ENCODE measurements around the gene WFIKKN1. TPM values are rescaled to one million over a fixed set of nuclear protein-coding genes. Genes with fewer than 3 reads are reported as not detected.
A peak's percentile ranks its signal among the peaks of the same experiment; 100 is the strongest.

Gene WFIKKN1
- total RNA-seq, 4 donors from 2014 or later = 0.26 to 1.4 (median 0.76) TPM; not detected in 1

DNA sequence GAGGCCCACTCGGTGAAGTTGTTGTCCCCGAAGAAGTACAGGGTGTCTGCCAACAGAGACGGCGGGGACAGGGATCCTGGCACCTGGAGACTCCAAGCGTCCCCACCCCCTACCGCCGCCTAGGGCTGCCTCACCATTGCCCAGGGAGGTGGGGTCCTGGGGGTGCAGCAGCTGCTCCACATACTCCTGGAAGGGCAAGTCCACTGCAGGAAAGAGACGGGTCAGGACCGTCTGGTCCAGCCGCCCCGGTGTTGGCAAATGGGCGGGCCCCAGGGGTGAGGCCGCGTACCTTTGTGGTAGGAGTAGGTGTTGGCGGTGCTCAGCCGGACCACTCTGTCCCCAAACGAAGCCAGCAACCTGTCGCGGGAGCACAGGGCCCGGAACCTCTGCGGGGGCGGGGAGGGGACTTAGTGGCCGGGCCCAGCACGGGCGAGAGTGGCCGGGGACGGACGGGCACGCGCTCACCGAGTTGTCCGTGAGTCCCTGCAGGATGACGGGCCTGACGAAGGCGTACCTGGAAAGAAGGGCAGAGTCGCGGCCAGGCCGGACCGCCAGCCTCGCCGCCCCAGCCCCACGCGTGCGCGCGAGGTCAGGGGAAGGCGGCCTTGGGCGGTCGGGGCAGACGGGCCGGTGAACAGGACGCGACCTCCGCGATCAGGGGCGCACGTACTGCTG is 52.7 kb downstream of the WFIKKN1 start:
- H3K36me3 ChIP-seq = no peaks in the 10 kb centered on the region
- no peaks in the 10 kb centered on the region for H3K9me3 ChIP-seq
- H3K27me3 ChIP-seq = no peaks in the 10 kb centered on the region
- TF ChIP-seq, protein P1, sequence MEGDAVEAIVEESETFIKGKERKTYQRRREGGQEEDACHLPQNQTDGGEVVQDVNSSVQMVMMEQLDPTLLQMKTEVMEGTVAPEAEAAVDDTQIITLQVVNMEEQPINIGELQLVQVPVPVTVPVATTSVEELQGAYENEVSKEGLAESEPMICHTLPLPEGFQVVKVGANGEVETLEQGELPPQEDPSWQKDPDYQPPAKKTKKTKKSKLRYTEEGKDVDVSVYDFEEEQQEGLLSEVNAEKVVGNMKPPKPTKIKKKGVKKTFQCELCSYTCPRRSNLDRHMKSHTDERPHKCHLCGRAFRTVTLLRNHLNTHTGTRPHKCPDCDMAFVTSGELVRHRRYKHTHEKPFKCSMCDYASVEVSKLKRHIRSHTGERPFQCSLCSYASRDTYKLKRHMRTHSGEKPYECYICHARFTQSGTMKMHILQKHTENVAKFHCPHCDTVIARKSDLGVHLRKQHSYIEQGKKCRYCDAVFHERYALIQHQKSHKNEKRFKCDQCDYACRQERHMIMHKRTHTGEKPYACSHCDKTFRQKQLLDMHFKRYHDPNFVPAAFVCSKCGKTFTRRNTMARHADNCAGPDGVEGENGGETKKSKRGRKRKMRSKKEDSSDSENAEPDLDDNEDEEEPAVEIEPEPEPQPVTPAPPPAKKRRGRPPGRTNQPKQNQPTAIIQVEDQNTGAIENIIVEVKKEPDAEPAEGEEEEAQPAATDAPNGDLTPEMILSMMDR (IDR thresholded peaks at IDR 0.05) = no peak
- no peak for TF ChIP-seq POLR2A (IDR thresholded peaks at IDR 0.05)
- H3K4me3 ChIP-seq = peak overlapping the region; percentile 46 to 48
- peak overlapping the region; percentile 34 to 70 for H3K27ac ChIP-seq
- DNase-seq = peak in 1 of 2 donors; percentile 27
- H3K4me1 ChIP-seq = peaks cover 0 to 30% of the 10 kb centered on the region in 2 donors
- intact Hi-C loops (cut with DNase I; ENCODE audit: low total_unique reads) = no loop called here

Other genes starting within 250 kb of the WFIKKN1 start
- 10 to 100 TPM; 10.6 to 36.2 (median 12.8) TPM for gene PGAP6, start 249.0 kb upstream of the WFIKKN1 start, total RNA-seq
- gene NME4, start 233.8 kb upstream of the WFIKKN1 start, total RNA-seq = 10 to 100 TPM; 37.3 to 77.6 (median 62.2) TPM
- gene DECR2, start 229.1 kb upstream of the WFIKKN1 start, total RNA-seq = 100 to 1,000 TPM in 1 of 4 donors, 10 to 100 TPM in 3; 10.6 to 106 (median 31.9) TPM
- 10 to 100 TPM; 10.5 to 75.0 (median 49.4) TPM for gene RAB11FIP3, start 205.3 kb upstream of the WFIKKN1 start, total RNA-seq
- gene CAPN15, start 103.3 kb upstream of the WFIKKN1 start, total RNA-seq = 10 to 100 TPM in 3 of 4 donors, 1 to 10 TPM in 1; 7.9 to 37.3 (median 19.3) TPM
- not detected for gene PRR35, start 70.6 kb upstream of the WFIKKN1 start, total RNA-seq
- 1 to 10 TPM; 1.2 to 7.5 (median 1.5) TPM for gene NHLRC4, start 64.0 kb upstream of the WFIKKN1 start, total RNA-seq
- gene PIGQ, start 61.0 kb upstream of the WFIKKN1 start, total RNA-seq = 10 to 100 TPM in 3 of 4 donors, 1 to 10 TPM in 1; 10.0 to 56.9 (median 30.7) TPM
- gene RAB40C, start 40.9 kb upstream of the WFIKKN1 start, total RNA-seq = 10 to 100 TPM in 2 of 4 donors, 1 to 10 TPM in 1, under 1 TPM in 1; 0.59 to 25.4 (median 14.3) TPM
- gene METTL26, start 5.3 kb downstream of the WFIKKN1 start, total RNA-seq = 100 to 1,000 TPM in 2 of 4 donors, 10 to 100 TPM in 2; 29.5 to 171 (median 97.1) TPM
- 10 to 100 TPM in 2 of 4 donors, 1 to 10 TPM in 2; 2.6 to 62.0 (median 17.0) TPM for gene MCRIP2, start 10.8 kb downstream of the WFIKKN1 start, total RNA-seq
- gene WDR90, start 18.4 kb downstream of the WFIKKN1 start, total RNA-seq = 10 to 100 TPM; 18.2 to 79.3 (median 46.9) TPM
- 10 to 100 TPM; 29.1 to 99.7 (median 71.7) TPM for gene RHOT2, start 37.1 kb downstream of the WFIKKN1 start, total RNA-seq
- gene RHBDL1, start 44.7 kb downstream of the WFIKKN1 start, total RNA-seq = 1 to 10 TPM in 2 of 4 donors, not detected in 2; 1.5 to 2.0 TPM
- 100 to 1,000 TPM in 2 of 4 donors, 10 to 100 TPM in 2; 62.7 to 212 (median 93.3) TPM for gene STUB1, start 49.4 kb downstream of the WFIKKN1 start, total RNA-seq
- 100 to 1,000 TPM in 1 of 4 donors, 10 to 100 TPM in 3; 45.6 to 111 (median 57.4) TPM for gene JMJD8, start 53.3 kb downstream of the WFIKKN1 start, total RNA-seq
- gene WDR24, start 59.4 kb downstream of the WFIKKN1 start, total RNA-seq = 10 to 100 TPM in 1 of 4 donors, 1 to 10 TPM in 3; 2.3 to 12.0 (median 4.2) TPM
- gene FBXL16, start 74.8 kb downstream of the WFIKKN1 start, total RNA-seq = under 1 TPM in 2 of 4 donors, not detected in 2; 0.21 to 0.37 TPM
- 10 to 100 TPM; 19.1 to 76.5 (median 26.7) TPM for gene METRN, start 84.1 kb downstream of the WFIKKN1 start, total RNA-seq
- gene ANTKMT, start 90.2 kb downstream of the WFIKKN1 start, total RNA-seq = 10 to 100 TPM in 3 of 4 donors, 1 to 10 TPM in 1; 6.2 to 21.1 (median 19.1) TPM
- 1 to 10 TPM in 3 of 4 donors, not detected in 1; 1.3 to 5.3 (median 2.3) TPM for gene CCDC78, start 95.5 kb downstream of the WFIKKN1 start, total RNA-seq
- gene HAGHL, start 96.1 kb downstream of the WFIKKN1 start, total RNA-seq = 1 to 10 TPM in 2 of 4 donors, not detected in 2; 1.0 to 3.4 TPM
- gene CIAO3, start 110.0 kb downstream of the WFIKKN1 start, total RNA-seq = 10 to 100 TPM; 14.1 to 43.3 (median 25.0) TPM
- 10 to 100 TPM in 3 of 4 donors, 1 to 10 TPM in 1; 4.6 to 30.8 (median 15.7) TPM for gene MSLN, start 129.7 kb downstream of the WFIKKN1 start, total RNA-seq
- gene RPUSD1, start 157.4 kb downstream of the WFIKKN1 start, total RNA-seq = 10 to 100 TPM in 3 of 4 donors, 1 to 10 TPM in 1; 5.9 to 80.0 (median 16.7) TPM
- 100 to 1,000 TPM in 1 of 4 donors, 10 to 100 TPM in 2, under 1 TPM in 1; under 0.01 to 895 (median 31.1) TPM for gene CHTF18, start 157.6 kb downstream of the WFIKKN1 start, total RNA-seq
- gene GNG13, start 169.7 kb downstream of the WFIKKN1 start, total RNA-seq = not detected